Duodenal mucosa (tissue), 2 donors: ENCODE results near the gene CDK6.

Experiments used
- H3K27ac ChIP-seq: one replicate; pipeline ENCODE4 v1.7.0; 2013; ENCODE audit warnings: low read depth, low read length
- H3K27me3 ChIP-seq, 2 donors: one replicate each; pipeline ENCODE4 v1.7.0; 2013; ENCODE audit warnings: low read length in 2 of 2, control low read depth in 1 of 2; ENCODE audit not compliant: insufficient read depth in 2 of 2, control insufficient read depth in 1 of 2
- H3K36me3 ChIP-seq, 2 donors: one replicate each; pipeline ENCODE4 v1.7.0; 2013; ENCODE audit warnings: low read length in 2 of 2, control low read depth in 1 of 2; ENCODE audit not compliant: insufficient read depth in 2 of 2, control insufficient read depth in 1 of 2
- H3K4me1 ChIP-seq, 2 donors: one replicate each; pipeline ENCODE4 v1.7.0; 2013; ENCODE audit warnings: low read length in 2 of 2, control low read depth in 1 of 2; ENCODE audit not compliant: insufficient read depth in 2 of 2, control insufficient read depth in 1 of 2
- H3K4me3 ChIP-seq, 2 donors: one replicate each; pipeline ENCODE4 v1.7.0; 2013; ENCODE audit warnings: low read length in 2 of 2, low read depth in 1 of 2
- H3K9ac ChIP-seq, 2 donors: one replicate each; pipeline ENCODE4 v1.7.0; 2013; ENCODE audit warnings: low read length in 2 of 2, low read depth in 1 of 2
- H3K9me3 ChIP-seq, 2 donors: one replicate each; pipeline ENCODE4 v1.7.0; 2013; ENCODE audit warnings: low read length in 2 of 2, control low read depth in 1 of 2; ENCODE audit not compliant: control insufficient read depth in 1 of 2

The CDK6 gene

GRCh38 chr7:92798517-92799249 is 37.7 kb downstream of the CDK6 start:
- H3K4me3 ChIP-seq: no peak overlapping the region
- no peak overlapping the region for H3K9ac ChIP-seq
- H3K4me1 ChIP-seq: peaks cover 8 to 22% of the 10 kb centered on the region in 2 donors
- H3K36me3 ChIP-seq: no peaks in the 10 kb centered on the region
- no peaks in the 10 kb centered on the region for H3K27me3 ChIP-seq
- H3K9me3 ChIP-seq: no peaks in the 10 kb centered on the region
- no peak overlapping the region for H3K27ac ChIP-seq

DNA sequence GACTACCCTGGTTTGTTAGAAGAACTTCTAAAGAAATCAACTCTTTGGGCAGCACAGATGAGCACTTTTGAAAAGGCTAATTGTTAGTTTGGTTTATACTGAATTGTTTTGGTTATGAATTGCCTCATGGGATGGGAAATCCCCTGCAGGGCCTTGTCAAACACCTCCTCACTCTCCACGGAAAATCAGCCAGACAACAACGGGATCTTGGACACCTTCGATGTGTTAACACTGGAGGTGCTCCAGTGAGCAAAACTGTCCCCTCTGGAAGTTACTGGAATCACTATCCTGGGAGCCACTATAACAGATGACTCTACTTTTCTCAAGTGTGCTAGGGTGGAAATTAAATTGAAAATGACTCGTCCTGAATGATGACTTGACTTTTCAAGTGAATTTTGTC is 38.7 kb downstream of the CDK6 start:
- Histone ChIP-seq H3K27ac (no peak overlapping the region), H3K36me3 (no peaks in the 10 kb centered on the region), H3K4me3 (no peak overlapping the region), H3K9ac (no peak overlapping the region), H3K9me3 (no peaks in the 10 kb centered on the region), H3K27me3 (no peaks in the 10 kb centered on the region), H3K4me1 (peaks cover 8 to 21% of the 10 kb centered on the region in 2 donors)

GRCh38 chr7:92797284-92797683 is 39.1 kb downstream of the CDK6 start:
- no peak overlapping the region for H3K4me3 ChIP-seq
- peaks cover 8 to 18% of the 10 kb centered on the region in 2 donors for H3K4me1 ChIP-seq
- H3K9ac ChIP-seq: no peak overlapping the region
- H3K27ac ChIP-seq: no peak overlapping the region
- H3K27me3 ChIP-seq: no peaks in the 10 kb centered on the region
- no peaks in the 10 kb centered on the region for H3K9me3 ChIP-seq
- H3K36me3 ChIP-seq: no peaks in the 10 kb centered on the region

DNA sequence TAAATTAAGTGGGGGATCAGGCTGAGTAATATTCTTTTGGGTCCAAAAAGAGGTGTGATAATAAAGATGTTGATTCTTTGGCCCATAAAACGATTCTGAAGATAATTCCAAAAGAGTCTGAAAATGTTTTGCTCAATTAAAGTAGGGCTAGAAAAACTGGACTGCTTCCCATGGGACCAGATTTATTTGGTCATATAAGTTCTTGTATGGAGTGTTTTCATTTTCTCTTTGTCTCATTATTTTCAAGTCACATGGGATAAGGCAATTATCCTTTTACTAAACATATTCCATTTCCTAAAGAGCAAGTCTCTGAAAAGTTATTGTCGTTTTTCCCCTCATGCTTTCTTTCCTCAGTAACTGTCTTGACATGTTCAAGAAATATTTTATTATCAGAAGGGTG is 41.5 kb downstream of the CDK6 start:
- no peak overlapping the region for H3K9ac ChIP-seq
- no peaks in the 10 kb centered on the region for H3K9me3 ChIP-seq
- peaks cover 8 to 17% of the 10 kb centered on the region in 2 donors for H3K4me1 ChIP-seq
- H3K27ac ChIP-seq: no peak overlapping the region
- H3K36me3 ChIP-seq: no peaks in the 10 kb centered on the region
- no peaks in the 10 kb centered on the region for H3K27me3 ChIP-seq
- H3K4me3 ChIP-seq: no peak overlapping the region

DNA sequence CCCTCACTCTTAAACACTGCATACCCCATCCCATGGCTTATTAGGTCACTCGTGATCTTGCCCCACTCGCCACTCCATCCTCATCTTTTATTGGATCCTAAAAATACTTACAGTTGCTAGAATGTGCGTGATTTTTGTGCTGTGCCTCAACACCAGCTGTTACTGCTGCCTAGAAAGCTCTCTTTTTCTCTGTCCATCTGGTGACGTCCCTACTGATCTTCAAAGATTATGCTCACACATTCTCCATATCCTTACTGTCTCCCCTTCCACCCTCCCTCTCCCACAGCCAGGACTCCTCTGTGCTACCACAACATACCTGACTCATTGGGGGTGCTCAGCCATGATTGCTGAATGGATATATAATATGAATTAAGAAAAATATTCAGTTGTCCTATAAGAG is 42.0 kb downstream of the CDK6 start:
- H3K4me1 ChIP-seq: peaks cover 6 to 13% of the 10 kb centered on the region in 2 donors
- no peak overlapping the region for H3K4me3 ChIP-seq
- H3K36me3 ChIP-seq: no peaks in the 10 kb centered on the region
- no peak overlapping the region for H3K9ac ChIP-seq
- H3K9me3 ChIP-seq: no peaks in the 10 kb centered on the region
- no peaks in the 10 kb centered on the region for H3K27me3 ChIP-seq
- H3K27ac ChIP-seq: no peak overlapping the region

- H3K4me1 ChIP-seq: peaks cover 0 to 6% of the 10 kb centered on the region in 2 donors
- peaks cover 5 to 6% of the 10 kb centered on the region in 2 donors for H3K9me3 ChIP-seq
- no peak overlapping the region for H3K4me3 ChIP-seq
- H3K27me3 ChIP-seq: no peaks in the 10 kb centered on the region
- H3K36me3 ChIP-seq: no peaks in the 10 kb centered on the region
- H3K27ac ChIP-seq: no peak overlapping the region
- H3K9ac ChIP-seq: no peak overlapping the region
These were observed 42.6 kb downstream of the CDK6 start for GRCh38 chr7:92793656-92794205.

GRCh38 chr7:92790992-92791391 is 45.4 kb downstream of the CDK6 start:
- Histone ChIP-seq H3K4me3 (no peak overlapping the region), H3K27me3 (no peaks in the 10 kb centered on the region), H3K9me3 (peaks cover 11 to 12% of the 10 kb centered on the region in 2 donors), H3K9ac (no peak overlapping the region), H3K27ac (no peak overlapping the region), H3K36me3 (no peaks in the 10 kb centered on the region), H3K4me1 (no peaks in the 10 kb centered on the region)

DNA sequence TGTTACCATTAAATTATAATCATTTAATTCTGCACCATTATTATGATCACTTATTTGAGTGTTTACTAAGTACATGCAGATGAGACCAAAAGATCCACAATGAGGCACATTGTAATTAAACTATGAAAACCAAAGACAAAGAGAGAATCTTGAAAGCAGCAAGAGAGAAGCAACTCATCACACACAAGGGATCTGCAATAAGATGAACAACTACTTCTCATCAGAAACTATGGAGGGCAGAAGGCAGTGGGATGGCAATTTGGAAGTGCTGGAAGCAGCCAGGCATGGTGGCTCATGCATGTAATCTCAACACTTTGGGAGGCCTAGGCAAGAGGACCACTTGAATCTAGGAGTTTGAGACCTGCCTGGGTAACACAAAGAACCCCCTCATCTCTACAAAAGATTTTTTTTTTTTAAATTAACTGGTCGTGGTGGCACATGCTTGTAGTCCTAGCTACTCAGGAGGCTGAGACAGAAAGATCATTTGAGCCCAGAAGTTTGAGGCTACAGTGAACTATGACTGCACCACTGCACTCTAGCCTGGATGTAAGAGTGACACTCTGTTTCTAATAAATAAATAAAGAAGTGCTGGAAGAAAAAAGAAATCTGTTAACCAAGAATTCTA is 47.7 kb downstream of the CDK6 start:
- Histone ChIP-seq H3K4me3 (no peak overlapping the region), H3K9me3 (peaks cover 11 to 12% of the 10 kb centered on the region in 2 donors), H3K36me3 (no peaks in the 10 kb centered on the region), H3K9ac (no peak overlapping the region), H3K4me1 (peaks cover 0 to 3% of the 10 kb centered on the region in 2 donors), H3K27me3 (no peaks in the 10 kb centered on the region), H3K27ac (no peak overlapping the region)

- Histone ChIP-seq H3K4me3 (no peak overlapping the region), H3K27ac (no peak overlapping the region), H3K27me3 (no peaks in the 10 kb centered on the region), H3K9me3 (peaks cover 11 to 12% of the 10 kb centered on the region in 2 donors), H3K9ac (no peak overlapping the region), H3K4me1 (peaks cover 10 to 19% of the 10 kb centered on the region in 2 donors), H3K36me3 (no peaks in the 10 kb centered on the region)
These were observed 50.5 kb downstream of the CDK6 start for GRCh38 chr7:92785923-92786322.

DNA sequence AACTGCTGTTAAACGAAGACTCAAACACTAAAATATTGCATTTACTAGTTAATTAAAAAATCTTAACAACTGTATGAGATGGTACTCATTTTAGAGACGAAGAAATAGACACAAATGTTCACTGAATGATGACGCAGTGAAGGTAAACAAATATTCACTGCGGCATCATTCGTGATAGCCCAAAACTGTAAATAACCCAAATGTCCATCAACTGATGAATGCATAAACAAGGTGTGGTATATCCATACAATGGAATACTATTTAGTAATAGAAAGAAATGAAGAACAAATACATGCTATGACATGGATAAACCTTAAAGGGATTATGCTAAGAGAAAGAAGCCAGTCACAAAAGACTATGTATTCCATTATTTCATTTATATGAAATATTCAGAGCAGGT is 51.4 kb downstream of the CDK6 start:
- Histone ChIP-seq H3K27me3 (no peaks in the 10 kb centered on the region), H3K4me3 (no peak overlapping the region), H3K9ac (no peak overlapping the region), H3K4me1 (peaks cover 11 to 22% of the 10 kb centered on the region in 2 donors), H3K36me3 (no peaks in the 10 kb centered on the region), H3K9me3 (peaks cover 11 to 12% of the 10 kb centered on the region in 2 donors), H3K27ac (no peak overlapping the region)
